HepG2 (cell line): ENCODE measurements around the gene RMI1. TPM values are rescaled to one million over a fixed set of nuclear protein-coding genes. Genes with fewer than 3 reads are reported as not detected.

Experiments used
- CSRNP2 ChIP-seq: sonication (generic); formaldehyde crosslinking; conservative IDR thresholded peaks from 2 replicates; pipeline ENCODE4 v1.8.0; 2022; ENCODE audit warnings: low read depth, missing genetic modification reagents
- FOXA3 ChIP-seq: IDR thresholded peaks from 2 replicates; pipeline ENCODE4 v1.6.1; 2016; ENCODE audit warnings: missing genetic modification reagents, missing compliant biosample characterization
- KDM1A ChIP-seq: IDR thresholded peaks from 2 replicates; pipeline ENCODE4 v1.6.1; 2016; ENCODE audit warnings: missing compliant biosample characterization
- KLF12 ChIP-seq: sonication (generic); formaldehyde crosslinking; IDR thresholded peaks from 2 replicates; pipeline ENCODE4 v1.4.0; 2020; ENCODE audit warnings: missing genetic modification reagents, borderline replicate concordance
- MAZ ChIP-seq, 2 experiments: sonication (generic) in 1 of 2; formaldehyde crosslinking in 1 of 2; IDR thresholded peaks; 2 replicates each; pipeline versions ENCODE4 v1.5.0 to v1.6.1; 2012 to 2020; ENCODE audit warnings: low read depth in 2 of 2, mild to moderate bottlenecking in 2 of 2, borderline replicate concordance in 1 of 2, improper control_type of control experiment in 1 of 2, low read length in 1 of 2, missing genetic modification reagents in 1 of 2, moderate library complexity in 1 of 2
- RARG ChIP-seq: sonication (generic); formaldehyde crosslinking; IDR thresholded peaks from 2 replicates; pipeline ENCODE4 v1.4.0; 2020; ENCODE audit warnings: low read depth, mild to moderate bottlenecking, missing genetic modification reagents
- RFXANK ChIP-seq: IDR thresholded peaks from 2 replicates; pipeline ENCODE4 v1.6.1; 2016
- SMYD3 ChIP-seq: sonication (generic); formaldehyde crosslinking; IDR thresholded peaks from 2 replicates; pipeline ENCODE4 v1.8.1; 2023; ENCODE audit warnings: mild to moderate bottlenecking, missing genetic modification reagents
- SP2 ChIP-seq: sonication (generic); formaldehyde crosslinking; IDR thresholded peaks from 2 replicates; pipeline ENCODE4 v1.5.1; 2020; ENCODE audit warnings: mild to moderate bottlenecking, missing genetic modification reagents
- THAP11 ChIP-seq: IDR thresholded peaks from 2 replicates; pipeline ENCODE4 v1.6.1; 2016; ENCODE audit warnings: missing biosample characterization, missing genetic modification reagents
- TOPORS ChIP-seq: sonication (generic); formaldehyde crosslinking; IDR thresholded peaks from 2 replicates; pipeline ENCODE4 v1.8.0; 2023; ENCODE audit warnings: mild to moderate bottlenecking, missing genetic modification reagents
- UBTF ChIP-seq: sonication (generic); formaldehyde crosslinking; IDR thresholded peaks from 2 replicates; pipeline ENCODE4 v1.4.0; 2020; ENCODE audit warnings: mild to moderate bottlenecking, missing genetic modification reagents
- ZBTB26 ChIP-seq: IDR thresholded peaks from 2 replicates; pipeline ENCODE4 v1.6.1; 2016; ENCODE audit warnings: missing compliant biosample characterization, missing genetic modification reagents, borderline replicate concordance
- ZNF446 ChIP-seq: sonication (generic); formaldehyde crosslinking; IDR thresholded peaks from 2 replicates; pipeline ENCODE4 v1.5.0; 2020; ENCODE audit warnings: mild to moderate bottlenecking, missing genetic modification reagents
- ZNF570 ChIP-seq: sonication (generic); formaldehyde crosslinking; IDR thresholded peaks from 2 replicates; pipeline ENCODE4 v1.4.0; 2020; ENCODE audit warnings: mild to moderate bottlenecking, missing genetic modification reagents, borderline replicate concordance
- ZNF609 ChIP-seq: sonication (generic); formaldehyde crosslinking; IDR thresholded peaks from 2 replicates; pipeline ENCODE4 v1.4.0; 2020; ENCODE audit warnings: mild to moderate bottlenecking, missing genetic modification reagents, borderline replicate concordance
- ZNF619 ChIP-seq: sonication (generic); formaldehyde crosslinking; IDR thresholded peaks from 2 replicates; pipeline ENCODE4 v1.4.0; 2020; ENCODE audit warnings: mild to moderate bottlenecking, missing genetic modification reagents
- polyA plus RNA-seq, 8 experiments: library from polyadenylated mRNA; depleted of rRNA in 3 of 8; stranded (reverse) in 7 of 8; unstranded in 1 of 8; fragments of >200 nt; fragmentation: Illumina TruSeq in 4 of 8; extraction: Trizol in 4 of 8; gene quantifications; 2 replicates each; pipeline versions ENCODE4 v1.2.1 to v1.2.3, GENCODE V29; 2011 to 2016; ENCODE audit warnings: low read depth in 4 of 8, missing spikeins in 1 of 8, mixed read lengths in 1 of 8; ENCODE audit not compliant: insufficient read depth in 1 of 8
- total RNA-seq, 5 experiments: library from RNA; depleted of rRNA; stranded (reverse); fragments of >200 nt; fragmentation: Illumina TruSeq; extraction: Trizol; gene quantifications; 2 replicates each; pipeline ENCODE4 v1.2.3, GENCODE V29; 2016; ENCODE audit warnings: low read depth in 1 of 5

RMI1 gene
- total and polyA plus RNA-seq, 2 of the 13 experiments (the other 11 are each of a cell fraction or from before 2014, with no cell fraction given): 0.54 to 3.7 TPM

- TF ChIP-seq ZNF446 (CRISPR knock-in tag): peak; percentile 15; the same call in 1 of the 2 replicates
- TF ChIP-seq UBTF (CRISPR knock-in tag): peak; percentile 81; the same call in 1 of the 2 replicates
- peak; percentile 70 for TF ChIP-seq THAP11 (CRISPR knock-in tag)
- peak; percentile 64; the same call in 1 of the 2 replicates for TF ChIP-seq TOPORS (CRISPR knock-in tag)
- no peak for TF ChIP-seq ZNF619 (CRISPR knock-in tag)
- peak; percentile 52 for TF ChIP-seq KLF12 (CRISPR knock-in tag)
- 0 out of 2 replicates have a peak, but pooled peaks have one; percentile 58 for TF ChIP-seq ZNF570 (CRISPR knock-in tag)
- TF ChIP-seq MAZ (IDR thresholded peaks at IDR 0.05; ENCODE audit: borderline replicate concordance, low read depth, low read length): peak; percentile 73; the same call in 1 of the 2 replicates
- TF ChIP-seq MAZ (CRISPR knock-in tag; IDR thresholded peaks at IDR 0.05; ENCODE audit: low read depth): peak; percentile 84; the same call in 1 of the 2 replicates
- no peak for TF ChIP-seq KDM1A (CRISPR knock-in tag)
- peak; percentile 31; the same call in 1 of the 2 replicates for TF ChIP-seq ZNF609
- TF ChIP-seq ZBTB26 (CRISPR knock-in tag): peak; percentile 20; the same call in 1 of the 2 replicates
- TF ChIP-seq RFXANK (CRISPR knock-in tag): 0 out of 2 replicates have a peak, but pooled peaks have one; percentile 32
- TF ChIP-seq SMYD3 (CRISPR knock-in tag): peak; percentile 10; the same call in 1 of the 2 replicates
- no peak for TF ChIP-seq RARG (CRISPR knock-in tag)
- TF ChIP-seq CSRNP2 (CRISPR knock-in tag): peak; percentile 63; the same call in 1 of the 2 replicates
- 0 out of 2 replicates have a peak, but pooled peaks have one; percentile 9 for TF ChIP-seq FOXA3 (CRISPR knock-in tag)
- peak; percentile 81 for TF ChIP-seq SP2
Measured at GRCh38 chr9:83980395-83981125, at the start of gene RMI1 (continued).
